T-helper 2 cell (primary cell): Measurements from ENCODE around the gene TEX11.
"Not testable (repeated sequence)": the region's sequence is repeated elsewhere in the genome, so short reads cannot be mapped to it uniquely, and the experiment has no call there.

Source experiments
- DNase-seq, 5 experiments: peaks; one replicate each; pipeline versions ENCODE4 v3.0.0 to v3.0.0-alpha.2; 2012 to 2022

TEX11 gene

GRCh38 chrX:70755850-70756249 is 152.7 kb downstream of the TEX11 start:
- DNase-seq = peak in 4 of 5 experiments; percentile 22 to 89 (median 36)

GRCh38 chrX:70754169-70754848 is 154.2 kb downstream of the TEX11 start:
- peak in 1 of 5 experiments; percentile 68 for DNase-seq

GRCh38 chrX:70733774-70734173 is 174.7 kb downstream of the TEX11 start:
- not testable (repeated sequence) for DNase-seq

GRCh38 chrX:70727961-70728360 is 180.6 kb downstream of the TEX11 start:
- not testable (repeated sequence) for DNase-seq

GRCh38 chrX:70720721-70721120 is 187.8 kb downstream of the TEX11 start:
- no peak for DNase-seq

- not testable (repeated sequence) for DNase-seq
Measured at GRCh38 chrX:70711336-70711735, 197.2 kb downstream of the TEX11 start.

- DNase-seq = no peak
Measured at GRCh38 chrX:70694339-70695122, 214.0 kb downstream of the TEX11 start.

GRCh38 chrX:70679455-70679854 is 229.1 kb downstream of the TEX11 start:
- DNase-seq = not testable (repeated sequence)

GRCh38 chrX:70675284-70675683 is 233.2 kb downstream of the TEX11 start:
- DNase-seq = peak in 1 of 5 experiments; percentile 35

GRCh38 chrX:70672326-70672725 is 236.2 kb downstream of the TEX11 start:
- DNase-seq = peak in 1 of 5 experiments; percentile 4

GRCh38 chrX:70669120-70669519 is 239.4 kb downstream of the TEX11 start:
- DNase-seq = no peak

- DNase-seq = peak in 1 of 5 experiments; percentile 67
Measured at GRCh38 chrX:70664726-70665125, 243.8 kb downstream of the TEX11 start.

GRCh38 chrX:70661124-70661523 is 247.4 kb downstream of the TEX11 start:
- DNase-seq = not testable (repeated sequence)

GRCh38 chrX:70657546-70657945 is 251.0 kb downstream of the TEX11 start:
- DNase-seq = not testable (repeated sequence)

GRCh38 chrX:70656304-70656703 is 252.2 kb downstream of the TEX11 start:
- DNase-seq = peak in 1 of 5 experiments; percentile 78

- not testable (repeated sequence) for DNase-seq
Measured at GRCh38 chrX:70647910-70648309, 260.6 kb downstream of the TEX11 start.

GRCh38 chrX:70636218-70636617 is 272.3 kb downstream of the TEX11 start:
- no peak for DNase-seq

GRCh38 chrX:70635669-70636068 is 272.8 kb downstream of the TEX11 start:
- no peak for DNase-seq

GRCh38 chrX:70635227-70635626 is 273.3 kb downstream of the TEX11 start:
- no peak for DNase-seq

GRCh38 chrX:70621743-70622142 is 286.8 kb downstream of the TEX11 start:
- no peak for DNase-seq

- DNase-seq = no peak
Measured at GRCh38 chrX:70618467-70618866, 290.0 kb downstream of the TEX11 start.

- no peak for DNase-seq
Measured at GRCh38 chrX:70613295-70613694, 295.2 kb downstream of the TEX11 start.

GRCh38 chrX:70605352-70605751 is 303.2 kb downstream of the TEX11 start:
- no peak for DNase-seq

- DNase-seq = peak in 1 of 5 experiments; percentile 40
Measured at GRCh38 chrX:70592091-70592490, 316.4 kb downstream of the TEX11 start.
